C1 segment of cervical spinal cord (tissue), 14 donors: ENCODE measurements around the gene ATAD3A.

Source experiments
- DNase-seq, 14 donors: peaks; one replicate each; lab custom pipeline; 2025; lab: John Stamatoyannopoulos, UW

Gene ATAD3A

GRCh38 chr1:1539310-1540089 lies 27.5 kb downstream of the ATAD3A start:
- peak in 2 of 14 donors; percentile 4 to 56 for DNase-seq

GRCh38 chr1:1540090-1540817 lies 28.3 kb downstream of the ATAD3A start, which contains the start of gene TMEM240:
TMEM240 (minus strand) TSS chr1:1540624; CDS start chr1:1540346, 278 bp downstream.
- peak in 11 of 14 donors; percentile 11 to 79 (median 43) for DNase-seq

- DNase-seq, result no peak
Observed at GRCh38 chr1:1540818-1541628, 29.1 kb downstream of the ATAD3A start.

GRCh38 chr1:1541956-1542765 lies 30.2 kb downstream of the ATAD3A start:
- no peak for DNase-seq

- no peak for DNase-seq
Observed at GRCh38 chr1:1542766-1543705, 31.1 kb downstream of the ATAD3A start.

GRCh38 chr1:1543706-1544099 lies 31.7 kb downstream of the ATAD3A start:
- no peak for DNase-seq

- DNase-seq, result no peak
Observed at GRCh38 chr1:1544544-1544943, 32.6 kb downstream of the ATAD3A start.

GRCh38 chr1:1545946-1546737 lies 34.2 kb downstream of the ATAD3A start:
- no peak for DNase-seq

GRCh38 chr1:1547011-1547410 lies 35.0 kb downstream of the ATAD3A start:
- DNase-seq, result no peak

GRCh38 chr1:1547476-1547875 lies 35.5 kb downstream of the ATAD3A start:
- DNase-seq, result no peak

GRCh38 chr1:1548591-1548990 lies 36.6 kb downstream of the ATAD3A start:
- no peak for DNase-seq

GRCh38 chr1:1550087-1550486 lies 38.1 kb downstream of the ATAD3A start:
- no peak for DNase-seq

- DNase-seq, result peak in 3 of 14 donors; percentile 8 to 33 (median 16)
Observed at GRCh38 chr1:1550591-1551432, 38.9 kb downstream of the ATAD3A start.

GRCh38 chr1:1551524-1552262 lies 39.7 kb downstream of the ATAD3A start:
- no peak for DNase-seq

- DNase-seq, result no peak
Observed at GRCh38 chr1:1552263-1552639, 40.3 kb downstream of the ATAD3A start.

- DNase-seq, result no peak
Observed at GRCh38 chr1:1553821-1554494, 42.0 kb downstream of the ATAD3A start.

- DNase-seq, result no peak
Observed at GRCh38 chr1:1554550-1554925, 42.6 kb downstream of the ATAD3A start.
